T-helper 1 cell treated with Interleukin-12 subunit alpha and Interleukin-12 subunit beta and Interleukin-4 antibody, amounts not matched to agents 30 μg/mL and 1 μg/mL, for 36 hours (primary cell): ENCODE measurements around the gene HMGA1.
"Not testable (repeated sequence)": the region's sequence is repeated elsewhere in the genome, so short reads cannot be mapped to it uniquely, and the experiment has no call there.

Experiments
- H3K27ac Mint-ChIP-seq: one replicate; pipeline ENCODE4 v1.8.0; 2021; ENCODE audit warnings: mild to moderate bottlenecking, mixed read lengths
- H3K27me3 Mint-ChIP-seq: one replicate; pipeline ENCODE4 v1.8.0; 2021; ENCODE audit warnings: low read depth, mixed read lengths
- H3K36me3 Mint-ChIP-seq: one replicate; pipeline ENCODE4 v1.8.0; 2021; ENCODE audit warnings: low read depth, mixed read lengths
- H3K4me1 Mint-ChIP-seq: one replicate; pipeline ENCODE4 v1.8.0; 2021; ENCODE audit warnings: low read depth, mixed read lengths
- H3K4me3 Mint-ChIP-seq: one replicate; pipeline ENCODE4 v1.8.0; 2021; ENCODE audit warnings: mild to moderate bottlenecking, moderate library complexity, mixed read lengths
- H3K9me3 Mint-ChIP-seq: one replicate; pipeline ENCODE4 v1.8.0; 2021; ENCODE audit warnings: mixed read lengths

HMGA1 gene

GRCh38 chr6:34249469-34250261 is 13.0 kb downstream of the HMGA1 start:
- Mint-ChIP-seq H3K27ac (peak overlapping the region; percentile 64), H3K4me3 (peak overlapping the region; percentile 96), H3K36me3 (peaks cover 2% of the 10 kb centered on the region), H3K4me1 (peaks cover 25% of the 10 kb centered on the region), H3K27me3 (no peaks in the 10 kb centered on the region), H3K9me3 (no peaks in the 10 kb centered on the region)

- H3K9me3 Mint-ChIP-seq, H3K27me3 Mint-ChIP-seq, H3K4me3 Mint-ChIP-seq, H3K36me3 Mint-ChIP-seq, H3K27ac Mint-ChIP-seq: not testable (repeated sequence)
- peaks cover 19% of the 10 kb centered on the region for H3K4me1 Mint-ChIP-seq
Measured at GRCh38 chr6:34252395-34252794, 15.7 kb downstream of the HMGA1 start.

GRCh38 chr6:34259529-34260069 is 22.9 kb downstream of the HMGA1 start:
- Mint-ChIP-seq H3K27me3 (no peaks in the 10 kb centered on the region), H3K27ac (no peak overlapping the region), H3K9me3 (peaks cover 4% of the 10 kb centered on the region), H3K4me3 (no peak overlapping the region), H3K36me3 (no peaks in the 10 kb centered on the region), H3K4me1 (no peaks in the 10 kb centered on the region)

- Mint-ChIP-seq H3K36me3 (no peaks in the 10 kb centered on the region), H3K27ac (no peak overlapping the region), H3K4me3 (no peak overlapping the region), H3K9me3 (peaks cover 4% of the 10 kb centered on the region), H3K27me3 (no peaks in the 10 kb centered on the region), H3K4me1 (no peaks in the 10 kb centered on the region)
Measured at GRCh38 chr6:34260576-34261267, 24.0 kb downstream of the HMGA1 start.

- not testable (repeated sequence) for H3K4me1 Mint-ChIP-seq, H3K27me3 Mint-ChIP-seq, H3K36me3 Mint-ChIP-seq, H3K27ac Mint-ChIP-seq, H3K4me3 Mint-ChIP-seq, H3K9me3 Mint-ChIP-seq
Measured at GRCh38 chr6:34263484-34263883, 26.8 kb downstream of the HMGA1 start.

- no peaks in the 10 kb centered on the region for H3K4me1 Mint-ChIP-seq
- H3K27ac Mint-ChIP-seq = no peak overlapping the region
- H3K4me3 Mint-ChIP-seq = no peak overlapping the region
- peaks cover 4% of the 10 kb centered on the region for H3K9me3 Mint-ChIP-seq
- H3K36me3 Mint-ChIP-seq = no peaks in the 10 kb centered on the region
- no peaks in the 10 kb centered on the region for H3K27me3 Mint-ChIP-seq
Measured at GRCh38 chr6:34267746-34268145, 31.1 kb downstream of the HMGA1 start.

GRCh38 chr6:34269132-34269531 is 32.5 kb downstream of the HMGA1 start:
- not testable (repeated sequence) for H3K27me3 Mint-ChIP-seq, H3K36me3 Mint-ChIP-seq, H3K9me3 Mint-ChIP-seq, H3K4me3 Mint-ChIP-seq, H3K27ac Mint-ChIP-seq, H3K4me1 Mint-ChIP-seq

GRCh38 chr6:34269658-34270341 is 33.1 kb downstream of the HMGA1 start:
- H3K36me3 Mint-ChIP-seq, H3K27ac Mint-ChIP-seq, H3K9me3 Mint-ChIP-seq, H3K4me1 Mint-ChIP-seq, H3K4me3 Mint-ChIP-seq, H3K27me3 Mint-ChIP-seq: not testable (repeated sequence)

GRCh38 chr6:34272013-34272926 is 35.6 kb downstream of the HMGA1 start:
- Mint-ChIP-seq H3K9me3 (no peaks in the 10 kb centered on the region), H3K27ac (no peak overlapping the region), H3K4me3 (no peak overlapping the region), H3K27me3 (no peaks in the 10 kb centered on the region), H3K4me1 (no peaks in the 10 kb centered on the region), H3K36me3 (no peaks in the 10 kb centered on the region)

- Mint-ChIP-seq H3K36me3 (no peaks in the 10 kb centered on the region), H3K9me3 (no peaks in the 10 kb centered on the region), H3K4me3 (no peak overlapping the region), H3K4me1 (no peaks in the 10 kb centered on the region), H3K27me3 (no peaks in the 10 kb centered on the region), H3K27ac (no peak overlapping the region)
Measured at GRCh38 chr6:34273242-34273805, 36.7 kb downstream of the HMGA1 start.

GRCh38 chr6:34274129-34274528 is 37.5 kb downstream of the HMGA1 start:
- Mint-ChIP-seq H3K9me3 (no peaks in the 10 kb centered on the region), H3K4me3 (no peak overlapping the region), H3K27me3 (no peaks in the 10 kb centered on the region), H3K4me1 (no peaks in the 10 kb centered on the region), H3K36me3 (no peaks in the 10 kb centered on the region), H3K27ac (no peak overlapping the region)

- H3K4me1 Mint-ChIP-seq = no peaks in the 10 kb centered on the region
- H3K4me3 Mint-ChIP-seq = no peak overlapping the region
- H3K36me3 Mint-ChIP-seq = peaks cover 4% of the 10 kb centered on the region
- no peaks in the 10 kb centered on the region for H3K9me3 Mint-ChIP-seq
- H3K27ac Mint-ChIP-seq = no peak overlapping the region
- no peaks in the 10 kb centered on the region for H3K27me3 Mint-ChIP-seq
Measured at GRCh38 chr6:34275128-34275804, 38.6 kb downstream of the HMGA1 start.

GRCh38 chr6:34276191-34276590 is 39.5 kb downstream of the HMGA1 start:
- no peak overlapping the region for H3K4me3 Mint-ChIP-seq
- no peaks in the 10 kb centered on the region for H3K9me3 Mint-ChIP-seq
- no peaks in the 10 kb centered on the region for H3K27me3 Mint-ChIP-seq
- H3K36me3 Mint-ChIP-seq = peaks cover 4% of the 10 kb centered on the region
- H3K4me1 Mint-ChIP-seq = no peaks in the 10 kb centered on the region
- no peak overlapping the region for H3K27ac Mint-ChIP-seq
